C4-2B (cell line): Measurements from ENCODE around the gene LMOD3.

ENCODE experiments used
- ZFX ChIP-seq: fragments of 450-650 bp; IDR thresholded peaks from 2 replicates; pipeline ENCODE4 v1.6.1; 2017
- TF ChIP-seq, protein P1 (sequence below): fragments of 450-650 bp; conservative IDR thresholded peaks from 2 replicates; pipeline ENCODE4 v1.5.1; 2017; ENCODE audit warnings: mild to moderate bottlenecking

GRCh38 chr3:69116897-69117296 is 5.5 kb downstream of the LMOD3 start:
- TF ChIP-seq, protein P1, sequence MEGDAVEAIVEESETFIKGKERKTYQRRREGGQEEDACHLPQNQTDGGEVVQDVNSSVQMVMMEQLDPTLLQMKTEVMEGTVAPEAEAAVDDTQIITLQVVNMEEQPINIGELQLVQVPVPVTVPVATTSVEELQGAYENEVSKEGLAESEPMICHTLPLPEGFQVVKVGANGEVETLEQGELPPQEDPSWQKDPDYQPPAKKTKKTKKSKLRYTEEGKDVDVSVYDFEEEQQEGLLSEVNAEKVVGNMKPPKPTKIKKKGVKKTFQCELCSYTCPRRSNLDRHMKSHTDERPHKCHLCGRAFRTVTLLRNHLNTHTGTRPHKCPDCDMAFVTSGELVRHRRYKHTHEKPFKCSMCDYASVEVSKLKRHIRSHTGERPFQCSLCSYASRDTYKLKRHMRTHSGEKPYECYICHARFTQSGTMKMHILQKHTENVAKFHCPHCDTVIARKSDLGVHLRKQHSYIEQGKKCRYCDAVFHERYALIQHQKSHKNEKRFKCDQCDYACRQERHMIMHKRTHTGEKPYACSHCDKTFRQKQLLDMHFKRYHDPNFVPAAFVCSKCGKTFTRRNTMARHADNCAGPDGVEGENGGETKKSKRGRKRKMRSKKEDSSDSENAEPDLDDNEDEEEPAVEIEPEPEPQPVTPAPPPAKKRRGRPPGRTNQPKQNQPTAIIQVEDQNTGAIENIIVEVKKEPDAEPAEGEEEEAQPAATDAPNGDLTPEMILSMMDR, result no peak
- TF ChIP-seq ZFX, result no peak
